HG02678 (cell line): ENCODE measurements around the gene U2AF1.
"Not testable (repeated sequence)": the region's sequence is repeated elsewhere in the genome, so short reads cannot be mapped to it uniquely, and the experiment has no call there.

Experiments used
- ATAC-seq: cut with Tn5 transposase; IDR thresholded peaks from one replicate; pipeline ENCODE4 v1.9.1; 2021; ENCODE audit warnings: mild to moderate bottlenecking, moderate library complexity; ENCODE audit not compliant: unreplicated experiment

The U2AF1 gene

DNA sequence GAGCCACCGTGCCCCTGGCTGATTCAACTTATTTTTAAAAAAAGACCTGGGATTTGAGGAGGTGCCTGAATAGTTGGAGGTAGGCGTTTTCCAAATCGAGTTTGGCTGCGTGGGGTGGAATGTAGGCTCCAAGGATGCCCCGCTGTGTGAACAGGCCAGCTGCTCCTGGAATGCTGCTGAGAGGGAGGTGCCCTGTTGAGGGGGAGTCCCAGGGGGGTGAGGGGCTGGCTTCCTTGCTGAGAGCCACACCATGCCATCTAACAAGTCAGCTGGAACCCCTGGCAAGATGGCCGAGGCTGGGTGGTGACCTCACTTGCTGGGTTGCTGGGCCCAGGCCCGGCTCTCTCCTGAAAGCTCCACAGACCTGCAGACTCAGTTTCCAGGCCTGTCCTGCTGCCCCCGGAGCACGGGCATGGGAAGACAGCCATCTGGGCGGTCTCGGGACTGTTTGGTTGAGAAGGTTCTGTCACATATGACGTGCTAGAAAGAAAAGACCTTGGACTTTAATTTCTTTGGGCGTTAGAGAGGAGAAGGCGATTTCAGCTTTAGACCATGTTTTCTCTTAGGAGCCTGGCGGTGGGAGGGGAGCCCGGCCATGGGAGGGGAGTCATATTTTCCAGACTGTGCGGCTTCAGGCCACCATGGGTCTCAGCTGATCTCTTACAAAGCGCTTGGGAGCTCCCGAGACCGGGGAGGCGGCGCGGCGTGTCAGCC is 24.6 kb downstream of the U2AF1 start:
- ATAC-seq, result not testable (repeated sequence)

DNA sequence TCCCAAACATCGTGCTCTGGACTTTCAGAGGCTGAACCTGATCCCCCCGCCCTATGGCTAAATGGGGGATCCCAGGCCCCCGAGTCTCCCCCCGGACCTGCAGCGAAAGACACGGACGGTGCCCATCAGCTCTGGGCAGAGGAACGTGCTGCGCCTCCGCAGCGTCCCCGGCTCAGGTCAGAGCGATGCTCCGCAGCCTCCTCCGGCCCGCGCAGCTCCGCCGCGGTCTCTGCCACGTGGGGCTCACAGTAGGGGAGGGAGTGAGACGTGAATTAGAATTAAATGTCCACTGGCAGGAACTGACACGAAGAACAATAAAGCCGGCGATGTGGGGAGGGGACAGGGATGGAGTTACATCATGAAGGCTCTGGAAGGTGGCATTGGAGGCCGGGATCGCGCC is 30.7 kb downstream of the U2AF1 start:
- not testable (repeated sequence) for ATAC-seq

DNA sequence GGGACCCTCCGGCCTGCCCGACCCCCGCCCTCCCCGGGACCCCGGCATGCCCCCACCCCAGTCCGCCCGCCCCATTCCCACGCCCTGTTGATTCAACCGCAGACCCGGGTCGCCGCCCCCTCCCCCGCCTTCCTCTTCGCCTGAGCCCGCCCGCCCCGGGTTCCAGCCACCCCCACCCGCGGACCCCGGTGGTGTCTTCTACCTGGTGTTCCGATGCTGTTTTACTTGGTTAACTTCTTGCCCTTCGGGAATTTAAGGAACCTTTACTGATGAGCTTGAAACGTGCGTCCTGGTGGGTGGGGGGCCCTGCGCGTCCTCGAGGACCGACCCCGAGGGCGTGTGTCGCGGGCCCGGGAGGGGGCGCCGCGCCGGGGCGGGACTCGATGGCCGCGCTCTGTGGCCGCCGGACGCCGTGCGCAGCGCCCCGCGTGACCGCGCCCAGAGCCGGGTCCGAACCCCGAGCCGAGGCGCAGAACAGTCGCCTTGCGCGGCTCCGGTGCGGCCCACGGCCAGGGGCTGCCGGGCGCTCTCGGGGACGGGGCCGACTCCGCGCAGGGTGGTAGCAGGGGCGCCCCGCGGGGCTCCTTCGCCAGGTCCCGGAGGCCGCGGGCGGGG is 31.2 kb downstream of the U2AF1 start:
- ATAC-seq, result not testable (repeated sequence)

DNA sequence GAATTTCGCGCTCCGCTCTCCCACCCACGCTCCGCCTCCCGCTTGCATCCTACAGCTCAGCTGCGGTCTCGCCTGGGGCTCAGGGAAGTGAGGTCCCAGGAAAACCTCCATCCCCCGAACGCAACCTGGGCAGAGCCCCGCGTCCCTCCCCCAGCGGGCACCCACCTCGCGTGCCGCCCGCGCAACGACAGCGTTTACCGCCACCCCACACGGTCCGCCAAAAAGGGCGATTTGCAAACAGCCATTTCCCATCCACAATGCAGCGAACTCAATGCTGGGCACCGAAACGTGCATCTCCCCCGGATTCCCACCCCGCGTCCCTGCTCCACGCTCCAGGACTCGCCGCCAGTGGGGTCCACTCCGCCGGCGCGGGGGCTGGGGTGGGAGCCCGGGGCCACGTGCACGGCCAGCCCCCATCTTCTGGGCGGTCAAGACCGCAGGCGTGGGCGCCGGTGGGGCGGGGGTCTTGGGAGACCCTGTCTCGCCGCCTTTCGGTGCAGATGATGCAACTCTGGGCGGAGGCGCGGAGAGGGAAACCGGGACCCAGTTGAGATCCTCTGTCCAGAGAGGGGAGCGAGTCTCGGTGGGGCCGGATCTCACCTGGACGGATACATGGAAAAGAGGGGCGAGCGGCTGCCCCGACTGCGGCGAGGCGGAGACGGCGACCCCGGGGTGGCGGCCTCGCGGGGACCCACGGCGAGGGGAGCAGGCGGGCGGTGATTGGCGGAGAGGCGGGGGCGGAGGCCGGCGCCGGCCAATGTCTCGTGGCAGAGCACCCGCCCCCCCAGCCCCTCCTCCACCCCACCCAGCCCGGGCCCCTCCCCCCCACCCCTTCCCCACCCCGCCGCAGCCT is 32.0 kb downstream of the U2AF1 start, which contains the start of gene CBS:
TSS of gene CBS (minus strand) at position 666 of the 853 bp plus-strand sequence. CDS start 3,642 bp downstream, outside the sequence.
- not testable (repeated sequence) for ATAC-seq

DNA sequence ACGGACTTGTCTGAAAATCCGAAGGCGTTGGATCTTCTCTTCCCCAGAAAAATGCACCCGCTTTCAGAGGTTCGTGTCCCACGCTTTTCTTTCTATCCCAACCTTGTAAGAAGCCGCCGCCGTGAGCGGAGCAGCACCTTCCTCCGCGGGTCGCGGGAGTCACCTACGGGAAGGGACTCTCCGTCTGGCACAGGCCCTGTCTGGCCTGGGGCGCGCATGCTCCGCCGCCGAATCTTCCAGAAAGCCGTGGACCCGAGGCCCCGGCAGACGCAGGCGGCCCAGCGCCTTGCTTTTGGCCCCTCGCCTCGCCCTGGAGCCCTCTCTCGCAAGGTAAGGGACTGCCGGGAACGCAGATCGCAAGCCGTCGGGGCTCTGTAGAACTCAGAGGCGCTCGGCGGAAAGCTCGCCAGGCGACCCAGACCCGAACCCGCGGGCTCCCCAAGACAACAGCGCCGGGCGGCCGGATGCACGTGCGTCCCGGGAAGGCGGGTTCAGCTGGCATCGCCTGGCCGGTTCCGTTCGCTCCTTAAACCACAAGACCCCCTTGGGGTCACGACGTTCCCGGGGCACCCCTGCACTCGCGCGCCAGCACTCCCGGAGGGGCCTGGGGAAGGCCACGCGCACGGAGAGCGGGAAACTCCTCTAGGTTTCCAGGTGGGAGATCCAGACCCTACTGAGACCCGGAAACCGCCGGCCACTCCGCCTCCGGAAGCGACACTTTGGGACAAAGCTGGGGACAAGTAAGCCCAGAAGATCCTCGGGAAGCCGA is 32.8 kb downstream of the U2AF1 start:
- not testable (repeated sequence) for ATAC-seq

DNA sequence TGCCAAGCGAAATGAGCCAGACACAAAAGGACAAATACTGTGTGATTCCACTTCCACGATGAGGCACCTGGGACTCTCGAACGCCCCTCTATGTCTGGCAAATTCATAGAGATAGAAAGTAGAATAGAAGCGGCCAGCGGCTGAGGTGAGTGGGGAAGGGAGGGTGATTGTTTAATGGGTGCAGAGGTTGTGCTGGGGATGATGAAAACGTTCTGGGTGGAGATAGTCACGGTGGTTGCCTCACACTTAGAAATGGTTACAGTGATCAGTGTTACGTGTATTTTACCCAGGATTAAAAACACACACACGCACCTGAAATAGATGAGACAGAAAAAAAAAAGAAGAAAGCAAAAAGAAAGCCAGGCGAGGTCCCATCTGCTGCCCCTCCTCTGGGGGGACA is 34.6 kb downstream of the U2AF1 start:
- not testable (repeated sequence) for ATAC-seq

DNA sequence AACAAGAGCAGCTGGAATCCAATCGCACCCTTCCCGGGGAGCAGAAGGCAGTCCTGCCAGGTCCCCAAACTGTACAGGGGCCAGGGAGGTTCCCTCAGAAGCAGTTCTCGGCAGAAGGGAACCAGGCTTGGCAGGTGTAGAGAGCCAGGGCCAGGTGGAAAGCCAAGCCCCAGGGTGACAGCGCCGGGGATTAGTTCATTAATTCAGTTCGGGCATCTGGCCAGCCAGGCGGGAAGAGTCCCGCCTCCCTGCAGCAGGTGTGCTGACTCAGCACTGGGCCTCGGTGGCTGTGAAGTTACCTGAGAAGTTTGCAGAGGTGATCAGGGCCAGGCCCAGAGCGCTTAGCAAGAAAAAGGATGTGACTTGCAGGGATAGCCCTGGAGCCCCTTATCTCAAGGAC is 37.7 kb downstream of the U2AF1 start:
- not testable (repeated sequence) for ATAC-seq

DNA sequence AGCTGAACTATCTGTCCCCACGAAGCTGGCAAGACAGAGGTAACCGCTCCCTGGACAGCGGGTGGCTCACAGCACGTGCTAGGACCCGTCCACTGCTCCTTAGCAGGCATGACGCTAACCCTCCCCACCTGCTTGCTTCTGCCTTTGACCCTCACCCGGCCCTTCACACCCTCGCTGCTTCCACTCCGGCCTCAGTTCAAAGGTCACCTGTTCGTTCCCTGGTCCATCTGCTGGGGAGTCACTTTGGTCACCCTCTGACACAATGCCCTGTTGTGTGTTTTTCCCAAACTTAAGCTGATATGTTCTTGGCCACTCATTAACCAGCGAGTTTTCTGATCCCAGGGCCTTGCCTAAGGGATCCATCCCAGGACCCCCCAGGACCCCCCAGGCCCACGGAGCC is 39.3 kb downstream of the U2AF1 start:
- ATAC-seq, result not testable (repeated sequence)

DNA sequence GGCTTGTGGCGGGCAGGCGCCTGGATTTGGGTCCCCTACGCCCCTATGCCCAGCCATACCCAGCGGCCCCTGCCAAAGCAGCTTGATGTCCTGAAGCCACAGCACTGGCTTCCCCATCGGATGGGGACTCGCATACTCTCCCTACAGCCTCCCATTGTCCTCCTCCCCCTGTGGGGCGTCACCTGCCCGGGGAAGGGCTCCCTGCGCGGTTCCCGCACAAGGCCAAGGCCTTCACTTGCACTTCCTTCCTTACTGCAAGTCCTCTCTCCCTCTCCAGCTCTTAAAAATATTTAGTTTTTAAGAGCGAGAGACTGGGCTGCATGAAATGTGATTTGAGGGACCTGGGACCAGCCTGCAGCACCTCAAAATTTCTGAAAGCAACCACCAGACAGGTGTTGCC is 40.7 kb downstream of the U2AF1 start:
- ATAC-seq, result not testable (repeated sequence)

DNA sequence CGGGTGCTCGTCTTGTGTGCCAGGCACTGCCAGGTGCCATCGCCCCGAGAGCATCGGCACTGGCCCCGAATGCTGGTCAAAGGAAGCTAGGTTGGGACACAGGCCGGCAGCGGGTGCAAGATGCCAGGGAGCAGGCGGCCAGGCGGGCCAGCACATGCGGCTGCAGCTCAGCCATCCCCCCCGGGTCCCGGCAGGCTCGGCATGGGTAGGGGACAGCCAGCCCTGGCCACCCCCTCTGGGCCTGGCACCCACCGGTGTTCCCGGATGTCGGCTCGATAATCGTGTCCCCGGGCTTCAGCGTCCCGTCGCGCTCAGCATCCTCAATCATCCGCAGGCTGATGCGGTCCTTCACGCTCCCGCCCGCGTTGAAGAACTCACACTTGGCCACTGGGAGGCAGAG is 41.4 kb downstream of the U2AF1 start:
- ATAC-seq, result not testable (repeated sequence)

DNA sequence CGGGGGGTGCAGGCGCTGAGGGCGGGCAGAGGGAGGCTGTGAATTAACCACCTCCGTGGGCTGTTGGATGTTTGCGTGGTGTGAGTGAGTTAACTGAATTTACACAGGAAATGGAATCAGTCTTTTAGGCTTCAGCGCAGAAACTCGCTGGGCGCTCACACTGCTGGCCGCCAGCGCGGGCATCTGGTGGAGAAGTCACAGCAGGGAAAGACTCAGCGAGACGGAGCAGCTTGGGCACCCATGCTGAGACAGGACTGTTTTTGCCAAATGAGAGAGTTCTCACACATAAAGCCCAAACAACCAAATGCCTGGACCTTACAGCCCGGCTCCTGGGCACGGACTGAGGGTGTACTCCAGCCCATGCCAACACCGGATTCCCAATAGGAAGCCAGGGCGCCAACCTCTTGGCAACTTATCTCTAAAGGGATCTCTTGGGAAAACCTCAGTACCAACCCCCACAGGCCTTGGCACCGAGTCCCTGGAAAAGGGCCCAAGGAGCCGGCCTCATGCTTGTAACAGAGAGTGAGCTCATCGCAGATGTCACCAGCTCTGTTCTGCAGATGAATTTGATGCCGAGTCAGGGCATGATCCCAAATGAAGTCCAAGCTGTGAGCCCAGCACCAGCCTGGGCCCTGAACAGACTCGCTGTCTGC is 43.0 kb downstream of the U2AF1 start:
- not testable (repeated sequence) for ATAC-seq

DNA sequence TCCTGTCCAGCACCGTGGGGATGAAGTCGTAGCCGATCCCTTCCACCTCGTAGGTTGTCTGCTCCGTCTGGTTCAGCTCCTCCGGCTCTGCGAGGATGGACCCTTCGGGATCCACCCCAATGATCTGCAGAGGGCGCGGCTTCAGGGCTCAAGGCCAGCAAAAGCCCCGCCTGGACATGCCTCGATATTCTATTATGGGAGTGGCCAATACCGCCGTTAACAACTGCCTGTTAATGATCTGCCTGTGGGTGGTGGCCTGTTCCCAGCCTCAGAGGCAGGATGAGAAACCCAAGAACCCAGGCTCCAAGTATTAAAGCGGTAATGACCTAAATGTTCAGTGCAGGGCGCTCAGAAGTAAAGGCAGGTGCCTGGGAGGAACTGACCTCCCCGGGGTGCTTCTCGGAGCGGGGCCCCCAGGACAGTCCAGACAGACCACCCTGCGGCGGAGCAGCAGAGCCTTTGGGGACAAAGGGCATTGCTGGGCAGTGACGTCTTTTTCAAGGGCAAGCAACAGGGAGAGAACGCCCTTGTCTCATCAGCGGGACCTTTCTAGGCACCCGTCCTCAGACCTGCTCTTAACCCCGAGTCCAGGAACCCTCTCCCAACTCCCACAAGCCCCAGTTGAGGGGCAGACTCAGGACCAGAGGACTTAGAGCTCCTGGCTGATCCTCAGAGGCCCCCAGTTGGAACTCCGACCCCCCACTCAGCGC is 44.3 kb downstream of the U2AF1 start:
- ATAC-seq, result not testable (repeated sequence)

DNA sequence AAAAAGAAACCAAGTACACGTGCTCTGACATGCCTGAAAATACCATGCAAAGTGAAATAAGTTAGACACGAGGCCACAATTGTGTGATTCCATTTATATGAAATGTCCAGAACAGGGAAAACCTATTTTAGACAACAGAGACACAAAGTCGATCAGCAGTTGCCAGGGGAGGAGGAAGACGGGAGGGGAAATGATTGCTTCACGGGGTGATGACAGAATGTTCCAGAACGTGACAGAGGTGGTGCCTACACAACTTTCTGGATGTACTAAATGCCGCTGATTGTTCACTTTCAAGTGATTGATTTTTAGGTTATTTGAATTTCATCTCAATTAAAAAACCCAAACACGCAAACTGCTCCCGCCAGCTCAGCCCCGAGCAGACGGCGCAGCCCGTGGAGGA is 54.3 kb downstream of the U2AF1 start:
- ATAC-seq, result not testable (repeated sequence)

DNA sequence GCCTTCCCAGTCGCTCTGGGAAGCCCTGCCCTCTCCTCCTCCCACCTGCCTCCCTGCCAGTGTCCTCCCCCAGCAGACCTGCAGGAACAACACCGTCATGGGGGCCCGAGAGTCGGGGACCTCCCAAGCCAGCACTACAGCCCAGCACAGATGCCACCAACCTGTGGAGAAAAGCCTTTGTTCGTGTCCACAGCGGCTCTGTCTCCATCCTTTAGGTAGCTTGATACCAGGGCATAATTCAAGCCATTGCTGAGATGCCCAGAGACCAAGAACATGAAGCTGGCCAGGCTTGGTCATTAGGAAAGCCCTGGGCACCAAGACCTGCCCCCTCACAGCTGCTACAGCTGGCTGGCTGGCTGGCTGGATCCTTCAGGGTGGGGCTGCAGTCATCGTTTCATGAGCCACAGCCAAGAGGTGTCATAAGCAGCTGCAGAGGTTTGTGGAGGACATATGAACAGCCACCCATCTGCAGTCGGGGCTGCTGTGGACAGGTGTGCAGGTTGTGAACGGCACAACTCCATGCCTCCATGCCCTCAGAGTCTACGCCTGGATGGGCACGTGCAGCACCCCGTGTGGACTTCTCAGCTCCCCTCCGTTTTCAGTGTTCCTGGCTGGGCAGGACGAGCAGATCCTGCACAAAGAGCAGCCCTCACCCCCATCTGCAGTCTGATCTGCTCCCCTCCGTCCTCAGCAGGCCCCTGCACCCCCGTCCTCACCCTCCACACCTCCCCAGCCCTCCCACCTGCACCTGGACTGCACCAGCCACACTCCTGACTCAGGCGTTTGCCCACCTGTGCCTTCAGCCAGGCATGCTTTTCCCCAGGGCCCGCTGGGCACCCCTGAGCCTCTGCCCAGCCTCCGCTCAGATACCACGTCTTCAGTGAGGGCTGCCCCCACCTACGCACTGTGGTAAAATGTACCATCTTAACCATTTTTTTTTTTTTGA is 61.2 kb downstream of the U2AF1 start:
- not testable (repeated sequence) for ATAC-seq

DNA sequence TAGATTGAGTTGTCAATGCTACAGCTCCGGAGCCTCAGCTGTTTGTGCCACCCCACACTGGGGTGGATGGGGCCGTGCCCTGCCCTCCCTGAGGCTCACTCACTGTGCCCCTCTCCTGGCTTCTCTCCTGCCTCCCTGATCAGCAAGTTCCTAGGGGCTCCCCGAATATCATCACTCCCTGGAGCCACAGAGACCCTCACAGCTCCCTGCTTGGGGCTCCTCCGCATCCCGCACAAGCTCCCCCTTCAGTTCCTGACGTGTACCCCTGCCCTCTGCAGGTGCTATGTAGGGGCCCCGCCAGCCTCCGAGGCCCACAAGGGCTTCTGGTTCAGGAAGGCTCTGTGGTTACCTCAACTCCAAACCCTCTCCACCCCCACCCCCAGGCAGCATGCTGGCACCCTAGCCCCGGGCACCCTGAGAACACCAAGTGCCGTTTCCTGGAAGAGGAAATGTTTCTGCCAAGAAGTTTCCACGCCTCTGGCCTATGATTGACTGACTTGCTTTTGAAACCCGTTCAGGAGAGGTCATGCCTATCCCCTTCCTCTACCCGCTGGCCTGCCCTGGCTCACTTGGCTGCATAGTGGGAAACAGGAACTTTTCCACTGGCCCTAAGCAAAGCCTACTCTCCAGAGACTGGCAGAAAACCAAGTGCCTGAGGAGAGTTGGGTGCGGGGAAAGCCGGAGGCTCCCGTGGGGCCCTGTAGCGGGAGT is 62.0 kb downstream of the U2AF1 start:
- not testable (repeated sequence) for ATAC-seq

DNA sequence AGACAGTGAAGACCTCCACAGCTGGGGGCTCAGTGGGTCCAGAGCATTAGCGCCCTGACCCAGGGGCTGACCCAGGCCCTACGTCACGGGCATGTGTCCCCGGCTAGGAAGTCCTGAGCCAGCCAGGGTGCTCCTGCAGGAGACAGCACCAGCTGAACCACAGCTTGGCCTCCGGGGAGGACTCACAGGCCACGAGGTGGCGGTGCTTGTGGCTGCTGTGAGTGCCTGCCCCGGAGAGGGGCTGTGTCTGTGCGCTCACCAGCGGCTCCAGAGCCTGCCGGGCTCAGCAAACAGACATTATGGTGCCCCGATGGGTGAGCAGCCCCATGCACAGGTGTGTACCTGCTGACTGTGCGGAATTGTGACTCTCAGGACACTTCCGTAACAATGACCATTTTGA is 62.8 kb downstream of the U2AF1 start:
- not testable (repeated sequence) for ATAC-seq

DNA sequence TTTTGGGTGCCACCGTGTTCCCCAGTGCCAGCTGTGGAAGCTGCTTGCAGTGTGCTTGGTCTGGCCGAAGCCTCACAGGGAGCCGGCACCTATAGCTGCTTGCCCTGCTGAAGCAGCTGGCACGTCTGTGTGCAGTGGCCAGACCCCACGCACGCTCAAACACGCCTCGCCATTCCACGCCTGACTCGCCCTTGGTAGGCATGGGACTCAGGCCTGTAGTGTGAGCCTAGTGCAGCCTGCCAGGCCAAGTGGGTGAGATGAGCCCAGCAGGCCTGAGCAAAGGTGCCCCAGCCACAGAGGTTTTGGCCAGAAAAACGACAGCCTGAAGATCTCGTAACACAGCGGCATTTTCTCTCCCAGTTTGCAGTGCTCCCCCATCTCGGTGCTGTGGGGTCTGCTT is 64.1 kb downstream of the U2AF1 start:
- ATAC-seq, result not testable (repeated sequence)
